ENCODE results near the gene ESD. TPM values are rescaled to one million over a fixed set of nuclear protein-coding genes. Genes with fewer than 3 reads are reported as not detected.

ESD gene
- total and polyA plus RNA-seq, 2 donors (not counting 3 experiments of a cell fraction or from before 2014, with no cell fraction given): 45.3 to 81.1 TPM

DNA sequence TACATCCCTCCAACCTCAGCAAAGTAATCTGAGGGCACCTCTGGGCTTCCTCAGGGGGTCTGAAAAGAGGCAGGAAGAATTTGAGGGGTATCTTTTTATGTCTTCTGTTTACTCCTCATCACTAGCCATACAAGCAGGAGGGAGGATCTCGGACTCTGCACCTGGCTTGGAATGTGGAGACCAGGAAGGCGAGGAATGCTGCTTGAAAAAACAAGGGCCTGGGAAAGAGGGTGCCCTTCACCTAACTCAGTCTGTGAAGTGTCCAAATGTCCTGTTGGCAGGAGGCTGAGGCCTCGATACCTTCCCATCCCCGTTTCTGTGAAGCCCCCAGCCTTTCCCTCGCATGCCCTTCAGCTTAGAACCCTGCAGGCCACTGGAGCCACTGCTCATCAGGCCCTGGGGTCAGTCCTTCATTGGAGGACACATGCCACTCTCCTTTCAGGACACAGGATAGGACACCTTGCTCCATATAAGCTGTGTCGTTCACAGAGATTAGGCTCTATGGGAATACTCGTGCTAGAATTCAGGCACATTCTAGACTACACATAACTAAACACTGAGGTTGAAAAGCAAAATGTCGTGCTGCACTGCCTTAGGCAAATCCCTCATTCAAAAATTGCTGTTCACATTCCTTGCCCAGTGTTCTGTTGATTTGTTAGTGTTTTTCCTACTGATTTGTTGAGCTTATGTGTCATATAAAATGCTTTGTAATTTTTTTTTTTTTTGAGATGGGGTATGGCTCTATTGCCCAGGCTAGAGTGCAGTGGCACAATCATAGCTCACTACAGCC lies 49.7 kb downstream of the ESD start:
- no TSS peak for BruUV-seq (replicated peaks)
- no peaks in the 10 kb centered on the region for H3K4me1 ChIP-seq (ENCODE audit: control insufficient read depth, extremely low read depth, insufficient read depth, low read length)
- TF ChIP-seq FOS (IDR thresholded peaks at IDR 0.05; ENCODE audit: borderline replicate concordance, insufficient read depth, low read length): no peak
- TF ChIP-seq POLR2AphosphoS5 (IDR thresholded peaks at IDR 0.05; ENCODE audit: insufficient read depth, low read depth, low read length): no peak
- no peak for TF ChIP-seq MAX (IDR thresholded peaks at IDR 0.05; ENCODE audit: insufficient read depth, insufficient read length)
- no peak for TF ChIP-seq EZH2 (IDR thresholded peaks at IDR 0.05; ENCODE audit: borderline replicate concordance, low read depth, low read length, severe bottlenecking)
- TF ChIP-seq POLR2A (IDR thresholded peaks at IDR 0.05; ENCODE audit: low read depth, low read length): no peak
- TF ChIP-seq MYC (IDR thresholded peaks at IDR 0.05; ENCODE audit: low read depth, low read length): no peak
- no peak for TF ChIP-seq JUN (IDR thresholded peaks at IDR 0.05; ENCODE audit: borderline replicate concordance, insufficient read depth, insufficient read length, low read depth)
- TF ChIP-seq CTCF (IDR thresholded peaks at IDR 0.05; ENCODE audit: extremely low read depth in 1 of 2, insufficient read depth in 1 of 2, low read depth in 1 of 2, low read length in 2 of 2): no peak
- TF ChIP-seq GATA2 (IDR thresholded peaks at IDR 0.05; ENCODE audit: insufficient read depth, insufficient read length, low read depth, low read length): no peak
- no peak overlapping the region for H3K4me2 ChIP-seq (ENCODE audit: insufficient read depth, low read length)
- no peak overlapping the region for H3K27ac ChIP-seq (ENCODE audit: insufficient read depth, low read depth, low read length)
- H3K36me3 ChIP-seq (ENCODE audit: control insufficient read depth in 2 of 2, extremely low read depth in 1 of 2, insufficient read depth in 2 of 2, low read length in 2 of 2): peaks cover 0 to 3% of the 10 kb centered on the region in 2 experiments
- H3K27me3 ChIP-seq (ENCODE audit: control insufficient read depth in 2 of 2, insufficient read depth in 2 of 2, low read length in 2 of 2): no peaks in the 10 kb centered on the region
- no peaks in the 10 kb centered on the region for H3K9me3 ChIP-seq (replicated peaks; ENCODE audit: control insufficient read depth, insufficient read depth, low read length)
- CTCF ChIA-PET: no interaction called here
- no peak overlapping the region for H3K4me3 ChIP-seq (replicated peaks in 1 of 3; ENCODE audit: insufficient read depth in 1 of 3, low read depth in 1 of 3, low read length in 3 of 3)
- no peak overlapping the region for H2AFZ ChIP-seq (ENCODE audit: low read depth, low read length)
- dilution Hi-C loops (cut with MboI; ENCODE audit: extremely low pct_ligation_motif_present, low sequenced_read_pairs) (no loop called here), intact Hi-C loops (cut with micrococcal nuclease) (no loop called here)
- H4K20me1 ChIP-seq (replicated peaks; ENCODE audit: control insufficient read depth, extremely low read depth, insufficient read depth, low read length): no peaks in the 10 kb centered on the region
- no peaks in the 10 kb centered on the region for H3K79me2 ChIP-seq (ENCODE audit: control insufficient read depth, insufficient read depth, low read length)
- FAIRE-seq (no peak), DNase-seq (ENCODE audit: low read depth, low spot score) (no peak)
- no peaks in the 10 kb centered on the region for H3K9me1 ChIP-seq (replicated peaks; ENCODE audit: control insufficient read depth, extremely low read depth, insufficient read depth, low read length)
- no peak overlapping the region for H3K9ac ChIP-seq (replicated peaks; ENCODE audit: extremely low read depth, insufficient read depth, low read length)
- POLR2A ChIA-PET: no interaction called here

Measured in endothelial cell of umbilical vein (primary cell).